ENCODE results near the gene GSTA4. TPM values are rescaled to one million over a fixed set of nuclear protein-coding genes. Genes with fewer than 3 reads are reported as not detected.
"Not testable (repeated sequence)": the region's sequence is repeated elsewhere in the genome, so short reads cannot be mapped to it uniquely, and the experiment has no call there.

Gene GSTA4
- polyA plus RNA-seq, 3 donors, result 96.9 to 111 (median 105) TPM

DNA sequence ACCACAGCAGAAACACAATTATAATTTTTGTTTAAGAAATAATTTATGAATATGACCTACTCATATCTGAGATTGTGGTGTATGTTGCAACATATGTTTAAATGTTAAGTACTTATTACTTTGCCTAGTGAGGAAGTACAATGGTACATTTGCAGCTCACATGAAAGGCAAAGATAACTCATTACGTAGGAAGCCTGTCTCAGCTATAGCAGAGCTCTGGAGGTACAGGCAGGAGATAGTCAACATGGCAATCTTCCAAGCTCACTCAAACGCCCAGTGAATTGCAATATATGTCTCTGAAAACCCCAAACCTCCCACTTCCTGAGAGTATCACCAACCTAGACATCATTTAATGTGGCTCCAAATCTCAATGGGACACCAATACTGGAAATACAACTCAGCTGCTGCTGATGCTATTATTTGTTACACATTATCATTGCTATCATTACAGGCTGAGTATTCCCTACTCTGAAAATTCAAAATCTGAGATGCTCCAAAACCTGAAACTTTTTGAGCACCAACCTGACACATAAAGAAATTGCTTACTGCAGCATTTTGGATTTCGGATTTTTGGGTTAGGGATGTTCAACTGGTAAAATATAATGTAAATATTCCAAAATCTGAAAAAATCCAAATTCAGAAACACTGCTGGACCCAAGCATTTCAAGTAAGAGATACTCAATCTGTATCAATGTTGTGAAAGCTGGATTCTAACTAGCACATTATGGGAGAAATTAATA, 25.1 kb upstream of the GSTA4 start:
- no peak for DNase-seq

- DNase-seq, result no peak
These were observed 23.4 kb upstream of the GSTA4 start for GRCh38 chr6:53018446-53018845.

DNA sequence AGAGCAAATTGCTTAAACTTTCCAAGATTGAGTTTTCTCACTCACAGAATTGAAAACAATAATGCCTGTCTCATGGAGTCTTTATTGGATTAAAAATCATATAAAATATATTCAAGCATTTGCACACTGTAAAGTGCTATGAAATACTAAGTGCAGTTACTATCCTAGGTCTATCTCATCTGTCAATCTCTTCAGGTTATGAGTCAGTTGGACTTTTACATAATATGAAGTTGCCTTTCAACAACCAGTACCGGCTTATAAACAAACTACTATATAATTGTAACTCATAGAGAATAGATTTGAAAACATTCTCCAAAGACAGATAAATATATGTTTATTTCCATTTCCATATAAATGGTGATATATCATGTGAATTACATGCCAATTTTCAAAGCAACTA, 20.4 kb upstream of the GSTA4 start:
- DNase-seq, result no peak

DNA sequence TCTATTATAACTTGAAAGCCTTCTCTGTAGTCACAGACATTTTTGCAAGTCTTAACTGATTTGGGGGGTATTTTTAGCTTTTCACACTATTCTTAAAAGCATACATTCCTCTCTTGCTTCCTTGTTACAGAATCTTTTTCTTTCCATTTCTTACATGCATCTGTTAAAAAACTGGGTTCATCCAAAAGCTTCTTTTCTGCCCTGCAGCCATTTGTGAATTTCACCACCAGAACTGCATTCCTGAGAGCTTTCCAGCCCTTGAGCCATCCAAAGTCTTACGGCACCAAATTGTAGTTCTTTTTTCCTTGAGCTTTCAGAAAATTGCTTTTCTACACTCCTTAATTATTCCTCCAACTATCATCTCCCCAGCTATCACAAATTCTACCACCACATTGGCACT, 19.7 kb upstream of the GSTA4 start:
- no peak for DNase-seq

- no peak for DNase-seq
These were observed 19.0 kb upstream of the GSTA4 start for GRCh38 chr6:53014063-53014462.

GRCh38 chr6:53011979-53012378, 16.9 kb upstream of the GSTA4 start:
- no peak for DNase-seq

DNA sequence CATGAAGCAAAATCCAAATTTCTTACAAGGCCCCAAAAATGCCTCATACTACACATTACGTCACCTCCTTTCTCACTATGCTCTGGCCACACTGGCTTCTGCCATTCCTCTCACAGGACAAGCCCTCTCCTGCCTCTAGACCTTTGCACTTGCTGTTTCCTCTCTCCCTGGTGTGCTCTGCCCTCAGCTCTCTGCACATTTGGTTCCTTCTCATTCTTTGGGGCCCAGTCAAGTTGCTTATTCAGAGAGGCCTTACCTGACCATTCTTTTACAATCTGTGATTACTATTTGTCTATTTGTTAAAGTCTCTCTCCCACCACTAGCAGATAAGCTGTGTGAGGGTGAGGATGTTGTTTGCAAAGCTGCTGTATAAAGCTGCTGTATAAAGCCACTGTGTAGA, 15.4 kb upstream of the GSTA4 start:
- no peak for DNase-seq

DNA sequence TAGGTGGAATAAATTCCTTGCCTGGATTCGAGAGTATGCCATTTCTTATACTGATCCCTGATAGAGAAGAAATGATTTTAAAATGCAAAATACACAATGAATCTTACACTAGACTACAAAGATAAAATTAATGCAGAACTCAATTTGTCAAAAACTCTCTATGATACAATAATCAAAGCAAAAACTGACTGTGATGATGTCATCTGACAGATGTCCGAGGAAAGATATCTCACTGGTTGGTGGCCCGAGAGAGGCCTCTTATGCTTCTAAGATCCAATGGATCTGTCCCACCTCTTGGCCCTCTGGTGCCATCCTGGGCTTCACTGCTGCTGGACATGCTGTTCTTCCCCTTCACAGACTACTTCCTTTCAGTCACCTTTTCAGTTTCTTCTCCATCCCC, 14.4 kb upstream of the GSTA4 start:
- no peak for DNase-seq

- no peak for DNase-seq
These were observed 14.0 kb upstream of the GSTA4 start for GRCh38 chr6:53009056-53009455.

DNA sequence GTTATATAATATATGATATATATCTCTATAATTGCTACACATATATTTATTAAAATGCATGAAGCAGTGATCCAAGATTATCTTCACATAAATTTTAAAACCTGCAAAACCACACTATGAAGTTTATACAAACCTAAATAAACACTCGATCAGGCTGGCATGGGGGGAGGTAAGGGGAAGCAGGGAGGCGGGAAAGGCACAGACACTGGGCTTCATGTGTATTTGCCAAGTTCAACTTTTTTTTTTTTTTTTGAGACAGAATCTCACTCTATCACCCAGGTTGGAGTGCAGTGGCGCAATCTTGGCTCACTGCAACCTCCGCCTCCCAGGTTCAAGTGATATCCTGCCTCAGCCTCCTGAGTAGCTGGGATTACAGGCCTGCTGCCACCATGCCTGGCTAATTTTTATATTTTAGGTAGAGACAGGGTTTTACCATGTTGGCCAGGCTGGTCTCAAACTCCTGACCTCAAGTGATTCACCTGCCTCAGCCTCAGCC, 13.2 kb upstream of the GSTA4 start:
- DNase-seq, result not testable (repeated sequence)

- no peak for DNase-seq
These were observed 10.7 kb upstream of the GSTA4 start for GRCh38 chr6:53005663-53006250.

DNA sequence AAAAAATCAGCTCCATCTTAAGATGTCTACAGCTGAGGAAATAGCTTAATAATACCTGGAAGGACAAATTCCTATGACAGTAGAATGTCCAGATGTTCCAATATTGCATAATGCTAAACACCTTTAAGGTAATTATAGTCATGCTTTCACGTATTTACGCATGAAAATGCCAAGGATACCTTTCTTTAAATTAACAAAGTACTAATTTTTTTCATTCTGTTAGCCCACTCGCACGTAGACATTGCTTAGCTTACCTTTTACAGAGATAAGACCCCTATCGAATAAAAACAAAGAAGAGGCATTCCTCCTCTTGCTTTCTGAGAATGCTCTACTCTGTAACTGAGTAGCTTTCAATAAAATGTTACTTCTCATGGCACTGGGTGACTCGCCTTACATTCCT, 4.4 kb upstream of the GSTA4 start:
- DNase-seq, result no peak

DNA sequence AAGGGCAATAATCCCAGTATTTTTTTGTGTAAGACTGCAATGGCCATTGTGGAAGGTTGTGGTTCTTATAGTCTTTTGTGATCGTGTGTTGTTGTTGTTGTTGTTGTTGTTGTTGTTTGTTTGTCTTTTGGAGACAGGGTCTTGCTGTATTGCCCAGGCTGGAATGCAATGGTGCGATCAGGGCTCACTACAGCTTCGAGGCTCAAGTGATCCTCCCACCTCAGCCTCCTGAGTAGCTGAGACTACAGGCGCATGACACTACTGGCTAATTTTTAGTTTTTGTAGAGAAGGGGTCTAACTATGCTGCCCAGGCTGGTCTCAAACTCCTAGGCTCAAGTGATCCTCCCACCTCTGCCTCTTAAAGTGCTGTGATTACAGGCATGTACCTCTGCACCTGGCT, 3.5 kb upstream of the GSTA4 start:
- DNase-seq, result no peak

DNA sequence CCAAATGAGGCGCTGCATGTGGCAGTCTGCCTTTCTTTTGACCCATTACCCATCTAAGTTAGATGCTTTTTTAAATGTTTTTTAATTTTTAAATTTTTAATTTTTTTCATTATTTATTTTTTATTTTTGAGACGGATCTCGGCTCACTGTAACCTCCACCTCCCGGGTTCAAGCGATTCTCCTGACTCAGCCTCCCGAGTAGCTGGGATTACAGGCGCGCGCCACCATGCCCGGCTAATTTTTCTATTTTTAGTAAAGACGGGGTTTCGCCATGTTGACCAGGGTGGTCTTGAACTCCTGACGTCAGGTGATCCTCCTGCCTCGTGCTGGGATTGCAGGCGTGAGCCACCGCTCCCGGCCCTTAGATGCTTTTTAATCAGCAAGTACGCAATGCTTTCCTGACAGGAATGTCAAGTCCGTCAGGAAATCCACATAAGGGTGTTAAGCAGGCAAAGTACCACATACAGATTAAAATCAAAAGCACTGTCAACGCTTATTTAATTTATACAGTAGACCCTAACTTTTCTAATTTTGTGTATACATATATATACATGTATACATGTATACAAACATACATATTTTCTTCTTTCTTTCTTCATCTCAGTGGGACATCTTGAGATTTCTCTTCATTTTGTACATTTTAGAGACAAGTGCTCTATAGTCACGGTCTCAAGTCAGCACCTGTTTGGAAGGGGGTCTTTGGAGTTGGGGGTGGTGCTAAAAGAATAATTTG, 995 bp upstream of the GSTA4 start:
- DNase-seq, result peak; percentile 37

DNA sequence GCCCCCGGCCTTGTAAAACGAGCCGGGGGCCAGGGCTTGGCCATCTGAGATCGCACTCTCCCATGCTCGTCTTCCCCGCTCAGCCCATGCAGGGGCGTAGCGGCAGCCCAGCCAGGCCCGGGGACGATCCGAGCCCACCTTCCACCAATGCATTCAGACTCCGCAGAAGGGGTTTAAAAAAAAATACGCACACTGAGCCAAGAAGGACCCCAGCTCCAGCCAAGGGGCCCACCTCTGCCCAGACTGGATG, 320 bp downstream of the GSTA4 start:
- DNase-seq, result no peak

DNA sequence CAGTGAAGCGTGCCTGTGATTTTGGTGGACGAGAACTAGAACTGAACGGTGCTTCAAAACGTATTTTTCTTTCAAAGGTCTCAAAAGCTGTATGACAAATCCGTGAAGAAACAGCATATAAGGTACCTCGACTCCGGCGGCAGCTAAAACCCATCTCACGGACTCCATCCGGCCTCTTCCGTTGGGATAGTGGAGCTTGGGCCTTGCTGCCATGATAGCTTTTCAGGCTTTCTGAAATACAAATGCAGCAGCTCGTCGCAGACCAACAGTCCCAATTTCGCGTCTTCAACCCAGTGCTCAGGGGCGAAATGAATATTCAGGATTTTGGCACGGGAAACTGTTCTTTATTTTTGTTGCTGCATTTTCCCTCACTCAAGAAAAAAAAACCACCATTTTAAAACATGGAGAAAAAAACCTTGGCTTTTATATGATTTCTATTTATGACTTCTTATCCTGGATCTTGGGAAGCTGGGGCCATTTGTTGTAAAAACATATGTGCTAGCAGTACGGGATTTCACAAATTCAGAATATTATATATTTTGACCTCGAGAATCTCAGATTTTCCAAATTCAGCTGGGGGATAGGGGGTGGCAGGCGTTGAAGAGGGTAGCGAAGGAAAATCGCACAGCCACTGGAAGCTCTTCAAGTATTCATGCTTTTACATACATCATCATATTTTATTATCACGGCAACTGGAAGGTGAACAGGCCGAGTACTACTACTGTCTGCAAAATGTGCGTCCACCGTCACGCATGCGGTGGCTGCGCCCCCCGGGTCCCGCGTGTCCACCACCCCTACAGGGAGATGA, 849 bp downstream of the GSTA4 start:
- peak; percentile 61 for DNase-seq

GRCh38 chr6:52992980-52993920, 1.8 kb downstream of the GSTA4 start:
- peak; percentile 5 for DNase-seq

DNA sequence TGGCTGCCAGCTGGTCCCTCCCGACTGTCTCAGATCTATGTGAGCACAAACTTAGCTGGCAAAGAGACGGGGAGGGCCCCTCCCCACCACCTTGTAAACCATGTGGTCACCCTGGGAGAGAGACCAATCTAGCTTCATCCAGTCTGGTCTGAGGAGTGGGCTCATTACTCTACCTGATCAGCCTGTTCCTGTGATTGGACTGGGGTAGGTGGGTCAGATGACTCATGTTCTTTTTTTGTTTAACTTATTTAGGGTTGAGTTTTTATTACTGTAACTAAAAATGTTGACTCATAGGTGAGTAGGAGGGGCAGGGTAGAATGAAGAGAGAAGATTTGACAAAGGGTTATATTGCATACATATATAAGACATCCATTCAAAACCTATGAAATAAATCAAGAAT, 4.7 kb downstream of the GSTA4 start:
- no peak for DNase-seq

GRCh38 chr6:52985228-52985627, 9.9 kb downstream of the GSTA4 start:
- DNase-seq, result no peak

- no peak for DNase-seq
These were observed 10.8 kb downstream of the GSTA4 start for GRCh38 chr6:52984247-52984646.

GRCh38 chr6:52983159-52983848, 11.8 kb downstream of the GSTA4 start:
- DNase-seq, result no peak

Data from renal pelvis (tissue), 4 donors.